ENCODE data around the gene NOL9. TPM values are rescaled to one million over a fixed set of nuclear protein-coding genes. Genes with fewer than 3 reads are reported as not detected.

NOL9 gene
- total and polyA plus RNA-seq, 2 of the 13 experiments (the other 11 are each of a cell fraction or from before 2014, with no cell fraction given), result 18.0 to 24.7 TPM

- no peak for TF ChIP-seq ZNF343 (CRISPR knock-in tag; IDR thresholded peaks at IDR 0.05)
- TF ChIP-seq U2AF2 (IDR thresholded peaks at IDR 0.05; ENCODE audit: low read depth, low read length), result no peak
- no peak; the same call in 1 of the 2 replicates for TF ChIP-seq ZNF816 (CRISPR knock-in tag; IDR thresholded peaks at IDR 0.05; ENCODE audit: borderline replicate concordance)
- no peak for TF ChIP-seq MLX (CRISPR knock-in tag; IDR thresholded peaks at IDR 0.05)
- no peak for TF ChIP-seq NFATC3 (CRISPR knock-in tag; IDR thresholded peaks at IDR 0.05)
- 0 out of 2 replicates have a peak, but pooled peaks have one; percentile 42 for TF ChIP-seq ZNF75D (CRISPR knock-in tag; IDR thresholded peaks at IDR 0.05; ENCODE audit: borderline replicate concordance)
- TF ChIP-seq ZNF878 (CRISPR knock-in tag; IDR thresholded peaks at IDR 0.05), result 0 out of 2 replicates have a peak, but pooled peaks have one; percentile 17
- no peak for TF ChIP-seq ZFYVE20 (CRISPR knock-in tag; IDR thresholded peaks at IDR 0.05; ENCODE audit: borderline replicate concordance, low read depth)
- peak; percentile 95 for TF ChIP-seq ZFY (CRISPR knock-in tag; IDR thresholded peaks at IDR 0.05)
- peak; percentile 79 for TF ChIP-seq SALL2 (CRISPR knock-in tag; IDR thresholded peaks at IDR 0.05)
- 0 out of 2 replicates have a peak, but pooled peaks have one; percentile 50 for TF ChIP-seq PPARG (CRISPR knock-in tag; conservative IDR thresholded peaks at IDR 0.05)
- no peak for TF ChIP-seq CENPBD1 (CRISPR knock-in tag; IDR thresholded peaks at IDR 0.05; ENCODE audit: borderline replicate concordance, low read depth)
- no peak for TF ChIP-seq ZNF292 (CRISPR knock-in tag; IDR thresholded peaks at IDR 0.05; ENCODE audit: borderline replicate concordance, low read depth)
- TF ChIP-seq RNF219 (CRISPR knock-in tag; IDR thresholded peaks at IDR 0.05), result no peak
- no peak for TF ChIP-seq ZBTB4 (CRISPR knock-in tag; IDR thresholded peaks at IDR 0.05; ENCODE audit: borderline replicate concordance)
- TF ChIP-seq TEAD2 (CRISPR knock-in tag; IDR thresholded peaks at IDR 0.05), result no peak
- 0 out of 2 replicates have a peak, but pooled peaks have one; percentile 30 for TF ChIP-seq ZNF264 (CRISPR knock-in tag; IDR thresholded peaks at IDR 0.05)
- peak; percentile 73 for TF ChIP-seq CBFB (CRISPR knock-in tag; IDR thresholded peaks at IDR 0.05)
- TF ChIP-seq ZNF883 (CRISPR knock-in tag; IDR thresholded peaks at IDR 0.05; ENCODE audit: not compliant biosample characterization), result peak; percentile 68
- no peak for TF ChIP-seq ZNF644 (CRISPR knock-in tag; IDR thresholded peaks at IDR 0.05; ENCODE audit: low read depth)
- no peak for TF ChIP-seq FOSL1 (CRISPR knock-in tag; IDR thresholded peaks at IDR 0.05; ENCODE audit: borderline replicate concordance)
- TF ChIP-seq ZNF501 (CRISPR knock-in tag; IDR thresholded peaks at IDR 0.05), result peak; percentile 45; the same call in 1 of the 2 replicates
- no peak; the same call in 1 of the 2 replicates for TF ChIP-seq SOX5 (CRISPR knock-in tag; IDR thresholded peaks at IDR 0.05; ENCODE audit: borderline replicate concordance)
- peak; percentile 12; the same call in 1 of the 2 replicates for TF ChIP-seq ZNF33B (CRISPR knock-in tag; IDR thresholded peaks at IDR 0.05)
These were observed at the start of gene NOL9 (continued) for GRCh38 chr1:6554031-6554906.
